ENCODE data around the gene MYRFL.
"Not testable (repeated sequence)": the region's sequence is repeated elsewhere in the genome, so short reads cannot be mapped to it uniquely, and the experiment has no call there.

Gene MYRFL

GRCh38 chr12:69952890-69953289 is 127.9 kb downstream of the MYRFL start:
- in situ Hi-C loops (cut with MboI; ENCODE audit: low pct_unique_long_range_greater_than_20kb, low sequenced_read_pairs): no loop called here
- DNase-seq: no peak

- no peak for DNase-seq
- in situ Hi-C loops (cut with MboI; ENCODE audit: low pct_unique_long_range_greater_than_20kb, low sequenced_read_pairs): no loop called here
These were observed 136.2 kb downstream of the MYRFL start for GRCh38 chr12:69961246-69961645.

GRCh38 chr12:69966409-69966808 is 141.4 kb downstream of the MYRFL start:
- DNase-seq: no peak

GRCh38 chr12:69966839-69967238 is 141.8 kb downstream of the MYRFL start:
- no peak for DNase-seq
- in situ Hi-C loops (cut with MboI; ENCODE audit: low pct_unique_long_range_greater_than_20kb, low sequenced_read_pairs): no loop called here

More at GRCh38 chr12:69966409-69966808, 141.4 kb downstream of the MYRFL start:
- in situ Hi-C loops (cut with MboI; ENCODE audit: low pct_unique_long_range_greater_than_20kb, low sequenced_read_pairs): no loop called here

GRCh38 chr12:69969011-69969410 is 144.0 kb downstream of the MYRFL start:
- no peak for DNase-seq
- in situ Hi-C loops (cut with MboI; ENCODE audit: low pct_unique_long_range_greater_than_20kb, low sequenced_read_pairs): no loop called here

- DNase-seq: no peak
These were observed 147.1 kb downstream of the MYRFL start for GRCh38 chr12:69972136-69972535.

GRCh38 chr12:69978020-69978419 is 153.0 kb downstream of the MYRFL start:
- no peak for DNase-seq

More at GRCh38 chr12:69972136-69972535, 147.1 kb downstream of the MYRFL start:
- in situ Hi-C loops (cut with MboI; ENCODE audit: low pct_unique_long_range_greater_than_20kb, low sequenced_read_pairs): no loop called here

GRCh38 chr12:69981881-69982475 is 157.0 kb downstream of the MYRFL start:
- in situ Hi-C loops (cut with MboI; ENCODE audit: low pct_unique_long_range_greater_than_20kb, low sequenced_read_pairs): no loop called here
- DNase-seq: no peak

More at GRCh38 chr12:69978020-69978419, 153.0 kb downstream of the MYRFL start:
- in situ Hi-C loops (cut with MboI; ENCODE audit: low pct_unique_long_range_greater_than_20kb, low sequenced_read_pairs): no loop called here

GRCh38 chr12:69984241-69984640 is 159.2 kb downstream of the MYRFL start:
- in situ Hi-C loops (cut with MboI; ENCODE audit: low pct_unique_long_range_greater_than_20kb, low sequenced_read_pairs): no loop called here
- DNase-seq: no peak

- peak; percentile 16 for DNase-seq
These were observed 160.6 kb downstream of the MYRFL start for GRCh38 chr12:69985656-69986055.

GRCh38 chr12:69986114-69986513 is 161.1 kb downstream of the MYRFL start:
- in situ Hi-C loops (cut with MboI; ENCODE audit: low pct_unique_long_range_greater_than_20kb, low sequenced_read_pairs): no loop called here
- no peak for DNase-seq

More at GRCh38 chr12:69985656-69986055, 160.6 kb downstream of the MYRFL start:
- in situ Hi-C loops (cut with MboI; ENCODE audit: low pct_unique_long_range_greater_than_20kb, low sequenced_read_pairs): no loop called here

GRCh38 chr12:69987579-69988091 is 162.6 kb downstream of the MYRFL start:
- no peak for DNase-seq
- in situ Hi-C loops (cut with MboI; ENCODE audit: low pct_unique_long_range_greater_than_20kb, low sequenced_read_pairs): no loop called here

- in situ Hi-C loops (cut with MboI; ENCODE audit: low pct_unique_long_range_greater_than_20kb, low sequenced_read_pairs): no loop called here
- DNase-seq: no peak
These were observed 163.7 kb downstream of the MYRFL start for GRCh38 chr12:69988481-69989321.

GRCh38 chr12:69991690-69992288 is 166.8 kb downstream of the MYRFL start:
- no peak for DNase-seq

GRCh38 chr12:69993433-69993832 is 168.4 kb downstream of the MYRFL start:
- in situ Hi-C loops (cut with MboI; ENCODE audit: low pct_unique_long_range_greater_than_20kb, low sequenced_read_pairs): no loop called here
- DNase-seq: no peak

More at GRCh38 chr12:69991690-69992288, 166.8 kb downstream of the MYRFL start:
- in situ Hi-C loops (cut with MboI; ENCODE audit: low pct_unique_long_range_greater_than_20kb, low sequenced_read_pairs): no loop called here

- in situ Hi-C loops (cut with MboI; ENCODE audit: low pct_unique_long_range_greater_than_20kb, low sequenced_read_pairs); DNase-seq: not testable (repeated sequence)
These were observed 169.1 kb downstream of the MYRFL start for GRCh38 chr12:69994086-69994485.

- DNase-seq: no peak
- in situ Hi-C loops (cut with MboI; ENCODE audit: low pct_unique_long_range_greater_than_20kb, low sequenced_read_pairs): no loop called here
These were observed 169.7 kb downstream of the MYRFL start for GRCh38 chr12:69994724-69995173.

GRCh38 chr12:69996241-69996640 is 171.2 kb downstream of the MYRFL start:
- in situ Hi-C loops (cut with MboI; ENCODE audit: low pct_unique_long_range_greater_than_20kb, low sequenced_read_pairs): no loop called here
- no peak for DNase-seq

- DNase-seq: no peak
These were observed 171.7 kb downstream of the MYRFL start for GRCh38 chr12:69996722-69997121.

GRCh38 chr12:69998011-69998410 is 173.0 kb downstream of the MYRFL start:
- DNase-seq: no peak
- in situ Hi-C loops (cut with MboI; ENCODE audit: low pct_unique_long_range_greater_than_20kb, low sequenced_read_pairs): no loop called here

More at GRCh38 chr12:69996722-69997121, 171.7 kb downstream of the MYRFL start:
- in situ Hi-C loops (cut with MboI; ENCODE audit: low pct_unique_long_range_greater_than_20kb, low sequenced_read_pairs): no loop called here
